HG03442 (cell line): ENCODE data around the gene ATP4B.

Experiments used
- ATAC-seq: cut with Tn5 transposase; IDR thresholded peaks from one replicate; pipeline ENCODE4 v1.9.1; 2021; ENCODE audit warnings: mild to moderate bottlenecking, moderate library complexity; ENCODE audit not compliant: unreplicated experiment

The ATP4B gene

GRCh38 chr13:113656831-113657671 lies 947 bp downstream of the ATP4B start:
- ATAC-seq = no peak

GRCh38 chr13:113656003-113656588 lies 1.9 kb downstream of the ATP4B start:
- no peak for ATAC-seq

- ATAC-seq = no peak
Observed at GRCh38 chr13:113655346-113656002, 2.5 kb downstream of the ATP4B start.

GRCh38 chr13:113654591-113655345 lies 3.2 kb downstream of the ATP4B start:
- ATAC-seq = no peak

GRCh38 chr13:113654175-113654560 lies 3.8 kb downstream of the ATP4B start:
- no peak for ATAC-seq

- ATAC-seq = no peak
Observed at GRCh38 chr13:113653264-113654174, 4.5 kb downstream of the ATP4B start.

GRCh38 chr13:113652404-113653263 lies 5.4 kb downstream of the ATP4B start:
- no peak for ATAC-seq

GRCh38 chr13:113651511-113652403 lies 6.2 kb downstream of the ATP4B start:
- no peak for ATAC-seq

- no peak for ATAC-seq
Observed at GRCh38 chr13:113650731-113651148, 7.3 kb downstream of the ATP4B start.

- ATAC-seq = no peak
Observed at GRCh38 chr13:113650275-113650674, 7.7 kb downstream of the ATP4B start.

GRCh38 chr13:113649212-113649611 lies 8.8 kb downstream of the ATP4B start:
- ATAC-seq = no peak

GRCh38 chr13:113648216-113648610 lies 9.8 kb downstream of the ATP4B start:
- ATAC-seq = no peak

- no peak for ATAC-seq
Observed at GRCh38 chr13:113647351-113648215, 10.4 kb downstream of the ATP4B start.

- no peak for ATAC-seq
Observed at GRCh38 chr13:113646921-113647340, 11.1 kb downstream of the ATP4B start.

GRCh38 chr13:113646376-113646775 lies 11.6 kb downstream of the ATP4B start:
- ATAC-seq = no peak

- no peak for ATAC-seq
Observed at GRCh38 chr13:113645329-113645728, 12.7 kb downstream of the ATP4B start.

- no peak for ATAC-seq
Observed at GRCh38 chr13:113644800-113645199, 13.2 kb downstream of the ATP4B start.
